Measurements from ENCODE around the gene C3. TPM values are rescaled to one million over a fixed set of nuclear protein-coding genes. Genes with fewer than 3 reads are reported as not detected.
A peak's percentile ranks its signal among the peaks of the same experiment; 100 is the strongest.

The C3 gene
- total and polyA plus RNA-seq, 2 of the 13 experiments (the other 11 are each of a cell fraction or from before 2014, with no cell fraction given) = 1,455 to 6,272 TPM

GRCh38 chr19:6723108-6723618 is 2.7 kb upstream of the C3 start (continued):
- TF ChIP-seq ZNF704 (CRISPR knock-in tag; IDR thresholded peaks at IDR 0.05; ENCODE audit: borderline replicate concordance) (no peak), E2F1 (CRISPR knock-in tag; IDR thresholded peaks at IDR 0.05) (no peak), ZNF34 (CRISPR knock-in tag; IDR thresholded peaks at IDR 0.05; ENCODE audit: borderline replicate concordance) (0 out of 2 replicates have a peak, but pooled peaks have one; percentile 25), ZNF792 (CRISPR knock-in tag; IDR thresholded peaks at IDR 0.05) (0 out of 2 replicates have a peak, but pooled peaks have one; percentile 64), ZNF136 (CRISPR knock-in tag; IDR thresholded peaks at IDR 0.05; ENCODE audit: low read depth) (no peak), FIP1L1 (IDR thresholded peaks at IDR 0.05; ENCODE audit: borderline replicate concordance, insufficient read depth, low read depth, low read length) (no peak), ZNF644 (CRISPR knock-in tag; IDR thresholded peaks at IDR 0.05; ENCODE audit: low read depth) (peak; percentile 29; the same call in 1 of the 2 replicates), DNMT1 (CRISPR knock-in tag; IDR thresholded peaks at IDR 0.05) (no peak), ZFP41 (CRISPR knock-in tag; IDR thresholded peaks at IDR 0.05; ENCODE audit: borderline replicate concordance) (no peak), ZNF329 (CRISPR knock-in tag; IDR thresholded peaks at IDR 0.05; ENCODE audit: low read depth) (0 out of 2 replicates have a peak, but pooled peaks have one; percentile 41), ZNF354B (CRISPR knock-in tag; IDR thresholded peaks at IDR 0.05) (no peak), HNRNPK (IDR thresholded peaks at IDR 0.05; ENCODE audit: low read depth, low read length, poor library complexity, severe bottlenecking) (no peak), SETDB1 (CRISPR knock-in tag; IDR thresholded peaks at IDR 0.05; ENCODE audit: borderline replicate concordance) (no peak), ELF4 (CRISPR knock-in tag; IDR thresholded peaks at IDR 0.05; ENCODE audit: borderline replicate concordance) (no peak; the same call in 1 of the 2 replicates), SP2 (CRISPR knock-in tag; IDR thresholded peaks at IDR 0.05) (no peak), ZNF556 (CRISPR knock-in tag; IDR thresholded peaks at IDR 0.05; ENCODE audit: borderline replicate concordance) (peak; percentile 75; the same call in 1 of the 2 replicates), ZBTB37 (CRISPR knock-in tag; IDR thresholded peaks at IDR 0.05) (no peak), RARA (CRISPR knock-in tag; IDR thresholded peaks at IDR 0.05) (peak; percentile 90)
- TF ChIP-seq, protein P1, sequence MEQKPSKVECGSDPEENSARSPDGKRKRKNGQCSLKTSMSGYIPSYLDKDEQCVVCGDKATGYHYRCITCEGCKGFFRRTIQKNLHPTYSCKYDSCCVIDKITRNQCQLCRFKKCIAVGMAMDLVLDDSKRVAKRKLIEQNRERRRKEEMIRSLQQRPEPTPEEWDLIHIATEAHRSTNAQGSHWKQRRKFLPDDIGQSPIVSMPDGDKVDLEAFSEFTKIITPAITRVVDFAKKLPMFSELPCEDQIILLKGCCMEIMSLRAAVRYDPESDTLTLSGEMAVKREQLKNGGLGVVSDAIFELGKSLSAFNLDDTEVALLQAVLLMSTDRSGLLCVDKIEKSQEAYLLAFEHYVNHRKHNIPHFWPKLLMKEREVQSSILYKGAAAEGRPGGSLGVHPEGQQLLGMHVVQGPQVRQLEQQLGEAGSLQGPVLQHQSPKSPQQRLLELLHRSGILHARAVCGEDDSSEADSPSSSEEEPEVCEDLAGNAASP (CRISPR knock-in tag; IDR thresholded peaks at IDR 0.05; ENCODE audit: borderline replicate concordance) = peak; percentile 95
- TF ChIP-seq, protein P2, sequence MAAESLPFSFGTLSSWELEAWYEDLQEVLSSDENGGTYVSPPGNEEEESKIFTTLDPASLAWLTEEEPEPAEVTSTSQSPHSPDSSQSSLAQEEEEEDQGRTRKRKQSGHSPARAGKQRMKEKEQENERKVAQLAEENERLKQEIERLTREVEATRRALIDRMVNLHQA (CRISPR knock-in tag; IDR thresholded peaks at IDR 0.05) = no peak
- TF ChIP-seq, protein P3, sequence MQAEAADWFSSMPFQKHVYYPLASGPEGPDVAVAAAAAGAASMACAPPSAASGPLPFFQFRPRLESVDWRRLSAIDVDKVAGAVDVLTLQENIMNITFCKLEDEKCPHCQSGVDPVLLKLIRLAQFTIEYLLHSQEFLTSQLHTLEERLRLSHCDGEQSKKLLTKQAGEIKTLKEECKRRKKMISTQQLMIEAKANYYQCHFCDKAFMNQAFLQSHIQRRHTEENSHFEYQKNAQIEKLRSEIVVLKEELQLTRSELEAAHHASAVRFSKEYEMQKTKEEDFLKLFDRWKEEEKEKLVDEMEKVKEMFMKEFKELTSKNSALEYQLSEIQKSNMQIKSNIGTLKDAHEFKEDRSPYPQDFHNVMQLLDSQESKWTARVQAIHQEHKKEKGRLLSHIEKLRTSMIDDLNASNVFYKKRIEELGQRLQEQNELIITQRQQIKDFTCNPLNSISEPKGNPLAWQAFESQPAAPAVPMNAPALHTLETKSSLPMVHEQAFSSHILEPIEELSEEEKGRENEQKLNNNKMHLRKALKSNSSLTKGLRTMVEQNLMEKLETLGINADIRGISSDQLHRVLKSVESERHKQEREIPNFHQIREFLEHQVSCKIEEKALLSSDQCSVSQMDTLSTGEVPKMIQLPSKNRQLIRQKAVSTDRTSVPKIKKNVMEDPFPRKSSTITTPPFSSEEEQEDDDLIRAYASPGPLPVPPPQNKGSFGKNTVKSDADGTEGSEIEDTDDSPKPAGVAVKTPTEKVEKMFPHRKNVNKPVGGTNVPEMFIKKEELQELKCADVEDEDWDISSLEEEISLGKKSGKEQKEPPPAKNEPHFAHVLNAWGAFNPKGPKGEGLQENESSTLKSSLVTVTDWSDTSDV (CRISPR knock-in tag; IDR thresholded peaks at IDR 0.05) = no peak
